Epidermal melanocyte (primary cell): ENCODE measurements around the gene TTC19.

Experiments
- DNase-seq: peaks from one replicate; pipeline ENCODE4 v3.0.0; 2011; ENCODE audit warnings: low spot score; ENCODE audit not compliant: insufficient read length

Gene TTC19, protein sequence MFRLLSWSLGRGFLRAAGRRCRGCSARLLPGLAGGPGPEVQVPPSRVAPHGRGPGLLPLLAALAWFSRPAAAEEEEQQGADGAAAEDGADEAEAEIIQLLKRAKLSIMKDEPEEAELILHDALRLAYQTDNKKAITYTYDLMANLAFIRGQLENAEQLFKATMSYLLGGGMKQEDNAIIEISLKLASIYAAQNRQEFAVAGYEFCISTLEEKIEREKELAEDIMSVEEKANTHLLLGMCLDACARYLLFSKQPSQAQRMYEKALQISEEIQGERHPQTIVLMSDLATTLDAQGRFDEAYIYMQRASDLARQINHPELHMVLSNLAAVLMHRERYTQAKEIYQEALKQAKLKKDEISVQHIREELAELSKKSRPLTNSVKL

DNA sequence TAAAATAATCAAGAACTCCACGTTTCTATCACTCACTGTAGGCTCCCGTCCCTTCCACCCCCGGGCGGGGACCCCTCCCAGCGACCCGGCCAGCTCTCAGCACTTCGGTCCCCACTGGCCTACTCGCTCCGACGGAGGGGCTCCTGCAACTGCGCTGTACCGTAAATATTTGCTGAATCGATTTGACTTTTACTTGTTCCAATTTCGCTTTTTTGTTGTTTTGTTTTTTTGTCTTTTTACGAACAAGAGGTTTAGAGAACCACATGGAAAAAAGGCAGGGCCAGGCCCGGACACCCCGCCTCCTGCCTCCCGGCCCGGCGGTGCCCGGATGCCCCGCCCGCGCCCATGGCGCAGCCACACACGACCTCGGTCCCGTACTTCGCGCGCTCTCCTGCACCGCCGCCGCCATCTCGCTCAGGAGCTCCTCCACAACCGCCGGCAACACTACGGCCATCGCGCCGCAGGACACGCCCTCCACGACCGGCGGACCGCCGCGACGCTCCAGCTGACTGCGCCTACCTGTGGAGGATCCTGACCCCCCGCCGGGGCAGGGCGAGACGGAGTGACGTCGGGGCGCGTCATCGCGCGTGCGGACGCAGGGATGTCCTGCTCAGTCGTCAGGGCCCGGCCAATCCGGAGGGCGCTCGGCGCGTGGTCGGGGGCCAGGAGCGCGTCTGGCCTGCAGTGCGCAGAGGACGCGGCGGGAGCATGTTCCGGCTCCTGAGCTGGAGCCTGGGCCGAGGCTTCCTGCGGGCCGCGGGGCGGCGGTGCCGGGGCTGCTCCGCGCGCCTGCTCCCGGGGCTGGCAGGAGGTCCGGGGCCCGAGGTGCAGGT is at the start of gene TTC19, which contains the start of gene ZSWIM7:
TTC19 (plus strand) TSS at position 684 of the 833 bp plus-strand sequence; CDS start at position 709, 25 bp downstream.
ZSWIM7 (minus strand) TSS at position 564 of the 833 bp plus-strand sequence; CDS start at position 454, 110 bp downstream.
- peak; percentile 93 for DNase-seq

DNA sequence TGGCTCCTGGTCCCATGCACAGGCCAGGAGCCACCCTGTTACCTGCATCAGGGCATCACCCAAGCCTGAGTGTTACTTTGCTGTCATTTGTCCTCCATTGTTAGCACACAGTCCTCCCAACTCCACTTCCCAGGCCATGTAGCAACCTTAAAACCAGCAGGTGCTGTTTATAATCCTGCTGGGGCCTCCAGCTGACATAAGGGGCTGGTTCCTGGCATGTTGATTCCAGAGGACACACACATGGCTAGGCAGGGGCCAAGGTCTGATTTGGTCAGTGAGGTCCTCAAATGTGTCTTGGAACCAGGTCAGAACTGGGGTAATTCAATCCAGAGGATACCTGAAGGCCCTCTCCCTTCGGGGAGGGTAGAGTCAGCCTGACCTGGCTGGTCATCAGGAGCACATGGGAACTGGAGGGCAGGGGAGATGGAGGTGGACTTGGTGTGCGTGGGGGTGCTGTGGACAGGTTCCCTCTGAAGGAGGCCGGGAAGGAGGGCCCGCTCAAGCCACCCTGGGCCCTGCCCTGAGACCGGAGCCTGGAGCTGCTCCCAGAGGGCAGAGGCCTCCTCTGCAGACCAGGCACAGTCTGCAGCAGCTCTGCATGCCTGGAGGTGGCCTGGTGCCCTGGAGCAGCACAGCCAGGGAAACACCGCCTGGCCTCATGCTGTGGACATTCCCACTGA is 48.1 kb upstream of the TTC19 start:
- DNase-seq, result no peak

DNA sequence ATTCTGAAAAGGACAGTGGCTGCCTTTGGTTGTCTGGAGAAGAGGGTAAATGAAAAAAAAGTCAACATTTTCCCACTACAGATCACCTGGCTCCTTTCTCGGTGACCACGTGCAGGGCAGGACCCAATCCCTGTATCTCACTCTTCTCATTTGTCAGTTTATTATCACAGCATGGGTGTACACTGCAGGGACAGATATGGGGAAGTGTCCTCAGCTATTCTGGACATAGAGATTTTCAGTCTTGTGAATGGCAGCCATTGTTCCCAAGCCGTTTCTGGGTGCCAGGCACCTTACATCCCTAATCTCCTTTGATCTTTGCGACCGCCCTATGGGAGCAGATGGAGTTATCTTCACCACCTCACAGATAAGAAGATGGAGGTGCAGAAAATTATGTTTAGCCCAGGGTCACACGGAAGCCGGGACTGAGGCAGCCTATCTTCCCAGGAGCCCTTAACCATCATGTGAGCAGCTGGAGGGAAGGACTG is 47.5 kb upstream of the TTC19 start:
- no peak for DNase-seq

DNA sequence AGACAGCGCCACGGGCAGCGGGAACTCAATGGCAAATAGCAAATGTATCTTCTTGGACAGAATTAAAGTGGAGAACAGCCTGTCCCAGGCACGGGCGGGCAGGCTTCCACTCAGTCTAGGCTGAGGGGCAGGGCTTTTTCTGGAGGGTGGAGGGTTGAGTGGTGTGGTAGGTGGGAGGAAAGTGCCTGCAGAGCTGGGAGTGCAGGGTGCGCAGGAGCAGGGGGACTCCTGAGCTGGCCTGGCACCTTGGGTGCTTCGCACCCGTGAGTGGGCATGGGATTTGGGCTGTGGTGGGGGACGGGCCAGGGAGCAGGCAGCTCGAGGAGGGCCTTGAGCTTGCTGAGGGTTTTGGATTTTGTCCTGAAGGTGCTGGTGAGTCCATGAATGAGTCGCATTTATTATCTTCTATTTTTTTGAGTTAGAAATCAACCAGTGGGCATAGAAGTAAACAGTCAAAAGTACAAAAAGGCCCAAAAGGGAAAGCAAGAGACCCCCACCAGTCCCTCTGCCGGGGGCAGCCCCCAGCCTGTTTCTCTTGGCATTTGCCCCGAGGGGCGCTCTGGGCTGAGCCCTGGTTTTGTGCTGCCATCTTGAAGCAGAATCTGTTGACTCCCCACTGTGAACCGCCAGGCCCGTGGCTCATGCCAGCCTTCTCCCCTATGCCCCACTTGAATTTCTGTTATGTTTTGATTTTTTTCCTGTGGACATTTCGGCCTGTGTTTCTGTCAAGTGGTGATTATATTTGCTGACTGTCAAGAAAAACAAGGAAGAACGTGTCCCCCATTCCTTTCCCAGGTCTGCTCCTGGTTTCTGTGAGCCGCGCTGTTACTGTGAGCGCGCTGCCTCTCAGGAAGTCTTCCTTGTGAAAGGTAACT is 46.5 kb upstream of the TTC19 start:
- DNase-seq, result no peak

DNA sequence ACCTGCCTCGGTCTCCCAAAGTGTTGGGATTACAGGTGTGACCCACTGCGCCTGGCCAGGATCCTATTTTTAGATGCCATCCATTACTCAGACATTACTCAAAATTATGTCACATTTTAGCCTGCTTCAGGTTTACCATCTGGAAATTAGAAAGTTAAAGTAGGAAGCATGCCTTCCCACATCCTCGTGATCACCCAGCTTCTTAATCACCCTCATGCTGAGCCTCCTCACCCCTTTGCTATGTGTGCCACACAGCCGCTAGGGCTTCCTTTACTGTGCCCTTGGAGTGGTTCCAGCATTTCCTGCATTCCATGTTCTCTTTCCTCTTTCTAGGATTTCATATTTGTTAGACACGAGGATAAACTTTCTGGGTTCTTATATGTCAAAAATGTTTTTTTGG is 45.4 kb upstream of the TTC19 start:
- DNase-seq, result no peak

DNA sequence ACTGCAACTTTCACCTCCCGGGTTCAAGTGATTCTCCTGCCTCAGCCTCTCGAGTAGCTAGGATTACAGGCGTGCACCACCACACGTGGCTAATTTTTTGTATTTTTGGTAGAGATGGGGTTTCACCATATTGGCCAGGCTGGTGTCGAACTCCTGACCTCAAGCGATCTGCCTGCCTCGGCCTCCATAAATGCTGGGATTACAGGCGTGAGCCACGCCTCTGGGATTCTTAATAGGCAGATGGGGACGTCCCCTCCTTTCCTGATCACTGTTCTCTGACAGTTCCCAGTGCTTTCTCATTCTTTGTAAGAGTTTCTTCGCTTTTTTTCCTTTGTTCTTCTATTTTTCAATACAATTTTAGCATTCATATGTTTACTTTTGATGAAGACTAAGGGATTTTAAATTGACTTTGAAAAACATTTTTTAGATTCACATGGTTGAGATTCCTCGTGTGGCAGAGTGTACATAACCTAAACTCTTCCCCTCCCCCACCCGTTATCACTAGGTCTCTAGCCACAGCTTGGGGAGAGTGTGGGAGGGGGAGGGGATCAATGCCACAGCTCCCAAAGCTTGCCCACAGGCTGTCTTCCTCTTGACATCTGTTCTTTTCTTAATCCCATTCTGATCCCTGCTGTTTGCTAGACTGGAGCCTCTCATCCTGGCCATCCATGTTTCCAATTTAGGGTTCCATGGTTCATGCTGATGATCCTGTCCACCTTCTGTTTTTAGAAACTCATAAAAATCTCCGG is 43.7 kb upstream of the TTC19 start:
- DNase-seq, result no peak

DNA sequence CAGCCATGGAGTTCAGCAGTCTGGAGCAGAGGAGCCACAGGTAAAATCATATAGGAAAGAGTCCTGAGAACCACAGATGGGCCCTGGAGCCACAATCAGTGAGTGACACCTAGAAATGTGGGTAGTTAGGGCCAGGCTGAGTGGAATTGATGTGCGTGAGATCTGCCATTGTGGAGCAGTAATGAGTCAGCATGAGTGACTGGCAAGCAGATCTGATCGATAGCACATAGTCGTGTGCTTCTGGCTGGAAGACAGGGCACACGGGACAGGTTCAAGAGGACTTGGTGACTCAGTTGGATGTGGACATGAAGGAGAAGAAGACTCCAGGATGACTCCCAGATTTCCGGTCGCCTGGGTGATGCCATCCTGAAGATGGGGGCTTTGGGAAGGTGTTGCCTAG is 42.4 kb upstream of the TTC19 start:
- DNase-seq, result no peak

DNA sequence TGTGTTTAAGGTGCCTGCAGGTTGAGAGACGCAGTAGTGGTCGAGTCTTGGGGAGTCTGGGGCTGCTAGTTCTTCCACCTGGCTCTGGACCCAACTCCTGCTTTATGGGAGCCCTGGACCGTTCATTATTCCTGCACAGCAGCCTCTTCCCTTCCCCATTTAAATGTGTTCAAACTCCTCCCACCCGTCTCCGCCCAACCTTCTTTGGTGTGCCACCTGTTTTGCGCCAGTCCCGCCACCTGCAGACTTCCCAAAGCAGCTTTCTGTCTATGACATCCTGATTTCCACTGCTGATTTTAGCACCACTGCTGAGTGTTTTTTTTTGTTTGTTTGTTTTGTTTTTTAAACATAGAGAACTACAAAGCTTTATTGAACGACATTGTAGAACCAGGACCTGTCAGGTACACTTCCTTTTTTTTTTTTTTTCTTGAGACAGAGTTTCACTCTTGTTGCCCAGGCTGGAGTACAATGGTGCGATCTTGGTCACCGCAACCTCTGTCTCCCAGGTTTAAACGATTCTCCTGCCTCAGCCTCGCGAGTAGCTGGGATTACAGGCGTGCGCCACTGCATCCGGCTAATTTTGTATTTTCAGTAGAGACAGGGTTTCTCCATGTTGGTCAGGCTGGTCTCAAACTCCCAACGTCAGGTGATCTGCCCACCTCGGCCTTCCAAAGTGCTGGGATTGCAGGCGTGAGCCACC is 41.9 kb upstream of the TTC19 start:
- DNase-seq, result no peak

DNA sequence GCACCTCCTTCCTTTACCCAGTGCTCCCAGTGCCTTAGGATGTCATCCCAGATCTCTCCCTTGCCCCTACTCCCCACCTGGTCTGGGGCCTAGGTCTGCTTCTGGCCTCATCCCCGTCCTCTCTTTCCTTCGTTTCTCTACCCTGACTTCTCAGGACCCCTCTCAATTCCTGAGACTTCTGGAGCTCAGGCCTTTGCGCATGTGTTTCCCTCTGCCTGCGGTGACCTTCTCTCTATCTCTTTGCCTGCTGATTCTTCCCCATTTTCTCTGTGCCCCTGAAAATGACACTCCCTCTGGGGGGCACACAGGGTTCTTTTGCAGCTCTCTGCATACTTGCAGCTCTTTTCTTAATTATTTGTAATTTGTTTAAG is 41.2 kb upstream of the TTC19 start:
- DNase-seq, result no peak

DNA sequence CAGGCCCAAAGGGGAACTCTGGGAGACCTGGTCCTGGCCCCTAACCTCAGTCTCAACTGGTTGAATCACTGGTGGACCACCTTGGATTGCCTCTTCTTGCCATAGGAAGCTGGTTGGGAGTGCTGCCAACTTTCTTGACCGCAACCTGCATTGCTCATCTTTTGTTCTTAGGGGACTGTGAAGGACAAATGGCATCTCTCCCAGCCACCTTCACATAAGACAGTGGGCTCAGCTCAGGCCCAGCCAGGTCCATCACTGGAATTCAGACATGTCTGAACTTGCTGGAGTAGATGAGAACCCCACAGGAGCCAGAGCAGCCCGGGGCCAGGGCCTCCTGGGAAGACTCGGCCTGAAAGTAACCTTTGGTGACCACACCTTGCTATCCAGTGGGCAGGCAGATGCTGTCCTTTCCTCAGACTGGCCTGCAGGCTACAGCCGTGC is 35.9 kb upstream of the TTC19 start:
- no peak for DNase-seq

DNA sequence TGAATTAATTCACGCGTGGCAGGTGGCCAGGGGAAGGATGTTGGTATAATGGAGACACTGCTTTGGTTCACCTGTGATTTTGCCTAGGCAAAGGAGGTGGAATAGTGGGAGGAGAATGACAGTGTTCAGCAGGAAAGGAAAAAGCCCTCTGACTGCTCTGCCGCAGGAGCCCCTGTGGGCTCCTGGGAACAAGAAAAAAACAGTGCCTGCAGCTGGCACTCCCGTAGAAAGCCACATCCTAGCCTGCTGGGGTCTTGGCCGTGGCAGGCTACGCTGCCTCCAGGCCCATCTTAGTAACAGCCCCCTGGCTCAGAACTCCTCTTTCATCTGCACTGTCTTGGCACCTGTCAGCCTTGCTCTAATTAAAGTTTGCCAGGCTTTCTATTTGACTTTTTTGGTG is 34.1 kb upstream of the TTC19 start:
- DNase-seq, result no peak

DNA sequence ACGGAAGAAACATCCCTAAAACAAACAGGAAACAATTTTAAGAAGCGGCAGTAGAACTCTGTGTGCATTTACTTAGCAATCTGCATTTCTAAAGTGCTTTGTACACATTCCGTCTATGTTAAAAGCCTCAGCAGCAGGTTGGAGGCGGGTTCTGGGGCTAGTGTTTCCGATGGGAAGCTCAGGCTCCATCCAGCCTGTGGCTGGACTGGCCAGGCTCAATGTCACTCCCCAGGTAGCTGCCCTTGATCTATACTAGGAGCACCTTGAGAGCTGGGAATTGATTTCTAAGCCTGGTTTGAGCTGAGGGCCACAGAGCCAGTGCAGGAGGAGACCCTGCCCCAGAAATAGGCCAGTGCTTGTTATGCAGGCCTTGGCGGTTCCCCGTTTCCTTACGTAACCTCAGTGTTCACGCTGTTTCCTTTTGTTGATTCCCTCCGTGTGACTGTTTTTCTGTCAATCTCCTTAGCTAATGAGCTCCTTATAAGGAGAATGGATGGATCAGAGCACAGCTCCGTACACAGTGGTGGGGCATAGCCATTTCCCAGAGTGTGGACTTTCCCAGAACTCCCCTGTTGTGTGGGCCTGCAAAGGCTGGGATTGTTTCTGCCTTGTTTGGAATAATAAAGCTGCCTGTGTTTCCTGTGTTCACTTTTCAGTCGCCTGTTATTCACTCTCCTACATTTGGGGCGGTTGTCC is 33.3 kb upstream of the TTC19 start:
- no peak for DNase-seq

DNA sequence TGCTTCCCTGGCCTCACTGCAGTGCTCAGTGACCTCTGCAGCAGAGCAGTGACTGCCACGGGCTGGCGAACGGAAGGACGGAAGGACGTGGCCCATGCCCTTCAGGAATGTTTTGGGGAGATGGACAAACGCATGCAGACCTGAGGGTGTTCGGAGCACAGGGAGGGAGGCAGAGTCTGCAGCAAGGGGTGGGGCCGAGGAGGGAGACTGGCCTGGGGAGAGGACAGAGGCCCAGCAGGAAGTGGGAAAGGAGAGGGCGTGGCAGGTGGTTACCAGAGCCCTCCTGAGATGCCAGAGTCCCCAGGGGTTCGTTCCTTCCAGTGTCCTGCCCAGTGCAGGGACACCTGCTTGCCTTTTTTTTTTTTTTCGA is 32.8 kb upstream of the TTC19 start:
- no peak for DNase-seq

DNA sequence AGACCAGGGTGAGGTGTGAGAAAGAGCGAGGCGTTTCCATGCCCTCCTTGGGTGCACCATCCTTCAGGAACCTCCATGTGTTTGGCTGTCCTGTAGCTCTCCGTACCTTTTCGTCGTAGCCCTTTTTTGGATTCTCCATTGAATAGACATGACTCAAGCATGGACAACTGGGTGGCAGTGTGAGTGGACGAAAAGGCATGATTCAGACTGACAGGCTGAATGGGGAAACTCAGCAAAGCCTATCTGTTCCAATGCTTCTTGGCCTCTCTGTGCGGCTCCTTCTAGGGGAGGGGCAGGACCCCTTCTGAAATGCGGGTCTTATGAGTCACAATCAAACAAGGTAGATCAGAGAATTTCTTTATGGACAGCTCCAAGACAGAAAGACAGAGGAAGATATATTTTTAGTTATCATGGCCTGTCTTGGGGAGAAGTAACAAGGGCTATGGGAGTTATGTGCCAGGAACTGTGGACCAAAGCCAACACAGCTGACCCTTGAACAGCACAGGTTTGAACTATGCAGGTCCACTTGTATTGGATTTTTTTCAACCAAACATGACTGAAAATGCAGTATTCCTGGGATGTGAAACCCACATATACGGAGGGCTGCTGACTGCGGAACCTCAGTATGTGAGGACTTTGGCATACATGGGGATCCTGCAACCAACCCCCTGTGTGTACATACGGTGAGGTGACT is 31.8 kb upstream of the TTC19 start:
- no peak for DNase-seq

DNA sequence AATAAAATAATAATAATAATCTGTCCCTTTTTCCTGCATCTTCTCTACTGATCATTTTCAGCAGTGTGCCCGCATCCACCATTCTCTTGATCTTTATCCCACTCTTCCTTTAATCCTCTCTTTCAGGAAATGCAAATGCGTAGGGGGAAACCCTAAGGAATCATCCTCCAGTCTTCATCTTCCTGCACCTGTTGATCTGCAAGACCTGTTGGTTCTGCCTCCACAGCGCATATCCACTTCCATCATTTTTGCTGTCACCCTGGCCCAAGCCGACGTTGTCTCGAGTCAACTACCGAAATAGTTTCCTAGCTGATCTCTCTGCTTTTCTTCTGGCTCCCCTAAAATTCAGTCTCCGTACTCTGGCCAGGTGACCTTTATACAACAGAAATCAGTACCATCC is 30.2 kb upstream of the TTC19 start:
- no peak for DNase-seq

DNA sequence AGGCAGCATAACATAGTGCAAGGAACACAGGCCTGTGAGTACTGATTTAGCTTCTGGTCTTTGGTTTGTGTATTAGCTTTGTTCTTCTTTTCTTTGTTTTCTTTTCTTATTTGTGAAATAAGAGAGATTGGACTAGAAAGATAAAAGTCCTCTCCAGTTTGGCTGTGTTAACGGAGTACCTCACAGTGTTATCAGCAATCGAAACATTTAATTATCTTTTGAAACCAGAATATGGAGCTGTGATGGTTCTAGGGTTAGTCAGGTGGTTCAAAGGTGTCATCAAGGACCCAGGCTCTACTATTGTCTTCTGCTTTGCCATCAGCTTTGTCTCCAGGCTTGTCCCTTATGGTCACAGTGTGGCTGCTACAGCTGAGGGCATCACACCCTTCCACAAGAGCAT is 29.1 kb upstream of the TTC19 start:
- no peak for DNase-seq

DNA sequence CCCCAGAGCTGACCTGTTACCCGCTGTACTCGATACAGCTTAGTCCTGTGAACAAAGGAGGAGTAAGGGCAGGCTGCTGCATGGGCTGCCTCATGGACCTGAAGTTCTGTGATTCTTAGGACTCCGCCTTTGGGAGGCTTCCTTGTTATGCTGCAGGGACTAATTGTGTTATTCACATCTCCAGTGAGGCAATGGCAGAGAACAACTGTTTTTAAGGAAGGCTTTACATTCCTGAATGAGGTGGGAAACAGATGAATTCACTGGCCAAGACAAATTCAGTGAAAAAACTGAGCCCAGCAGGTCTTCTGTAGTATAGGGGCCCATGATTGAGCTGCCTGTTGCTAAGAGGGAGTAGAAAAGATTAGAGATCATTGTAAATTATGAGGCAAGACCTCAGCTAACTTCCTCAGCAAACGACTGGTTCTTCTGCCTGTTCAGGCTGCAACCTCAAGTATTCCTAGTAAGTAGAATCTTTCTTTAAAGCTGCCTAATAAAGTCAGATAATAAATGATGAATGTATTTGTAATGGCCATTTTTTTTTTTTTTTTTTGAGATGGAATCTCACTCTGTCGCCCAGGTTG is 28.4 kb upstream of the TTC19 start:
- DNase-seq, result no peak

DNA sequence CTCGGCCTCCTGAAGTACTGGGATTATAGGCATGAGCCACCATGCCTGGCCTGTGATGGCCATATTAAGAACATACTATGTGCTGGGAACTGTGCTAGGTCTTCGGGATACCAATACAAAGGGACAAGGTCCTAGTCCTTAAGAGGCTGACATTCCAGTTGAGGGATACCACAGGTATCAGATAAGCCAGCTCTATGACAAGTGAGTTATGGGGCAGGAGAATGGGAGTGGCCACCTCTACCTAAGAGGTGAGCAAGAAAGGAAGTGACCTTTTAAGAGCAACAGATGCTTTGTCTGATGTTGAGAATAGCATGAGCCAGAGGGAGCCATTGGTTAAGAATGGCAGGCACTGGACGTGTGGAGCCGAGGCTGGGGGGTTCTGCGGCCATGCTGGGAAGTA is 27.7 kb upstream of the TTC19 start:
- DNase-seq, result no peak
